RWPE2 (cell line): Measurements from ENCODE around the gene FERMT3.

Experiments used
- ATAC-seq: fragments of 200-7000 bp; cut with Tn5 transposase; 3 replicates; pipeline ENCODE4 v1.9.1; 2021; ENCODE audit warnings: low read depth
- DNase-seq: peaks from one replicate; pipeline ENCODE4 v3.0.0-alpha.2; 2020; ENCODE audit warnings: low spot score
- H3K27ac ChIP-seq: fragments of 450-650 bp; 2 replicates; pipeline ENCODE4 v1.5.1; 2017; ENCODE audit warnings: mild to moderate bottlenecking; ENCODE audit not compliant: poor library complexity, severe bottlenecking
- H3K27me3 ChIP-seq: fragments of 250-450 bp; sonication (Bioruptor Pico); 2 replicates; pipeline ENCODE4 v1.5.1; 2021; ENCODE audit warnings: mild to moderate bottlenecking, moderate library complexity; ENCODE audit not compliant: insufficient read depth, poor library complexity, severe bottlenecking
- H3K36me3 ChIP-seq: fragments of 250-450 bp; sonication (Bioruptor Pico); 2 replicates; pipeline ENCODE4 v1.5.1; 2020; ENCODE audit warnings: low read depth, mild to moderate bottlenecking, moderate library complexity
- H3K4me1 ChIP-seq: fragments of 250-450 bp; sonication (Bioruptor Pico); 2 replicates; pipeline ENCODE4 v1.5.1; 2021; ENCODE audit warnings: mild to moderate bottlenecking, moderate library complexity; ENCODE audit not compliant: insufficient read depth, poor library complexity, severe bottlenecking
- H3K4me3 ChIP-seq: fragments of 250-450 bp; sonication (Bioruptor Pico); 2 replicates; pipeline ENCODE4 v1.5.1; 2021; ENCODE audit warnings: mild to moderate bottlenecking, moderate library complexity; ENCODE audit not compliant: severe bottlenecking
- H3K9me3 ChIP-seq: fragments of 250-450 bp; sonication (Bioruptor Pico); 2 replicates; pipeline ENCODE4 v1.5.1; 2021; ENCODE audit warnings: mild to moderate bottlenecking, moderate library complexity; ENCODE audit not compliant: severe bottlenecking
- CTCF ChIP-seq: fragments of 450-650 bp; IDR thresholded peaks from one replicate; pipeline ENCODE4 v1.5.1; 2017; ENCODE audit warnings: mild to moderate bottlenecking, moderate library complexity; ENCODE audit not compliant: poor library complexity, severe bottlenecking

FERMT3 gene

GRCh38 chr11:64266339-64266738 lies 59.8 kb downstream of the FERMT3 start:
- peak overlapping the region; percentile 92 for H3K27ac ChIP-seq
- no peak for TF ChIP-seq CTCF
- no peaks in the 10 kb centered on the region for H3K9me3 ChIP-seq
- no peak for DNase-seq
- no peaks in the 10 kb centered on the region for H3K27me3 ChIP-seq
- ATAC-seq: no peak
- peaks cover 24% of the 10 kb centered on the region for H3K4me1 ChIP-seq
- no peak overlapping the region for H3K4me3 ChIP-seq
- H3K36me3 ChIP-seq: peaks cover 44% of the 10 kb centered on the region

- H3K9me3 ChIP-seq: no peaks in the 10 kb centered on the region
- ATAC-seq: no peak
- H3K27ac ChIP-seq: peak overlapping the region; percentile 92
- H3K27me3 ChIP-seq: no peaks in the 10 kb centered on the region
- no peak for TF ChIP-seq CTCF
- H3K4me1 ChIP-seq: peaks cover 27% of the 10 kb centered on the region
- DNase-seq: no peak
- peaks cover 38% of the 10 kb centered on the region for H3K36me3 ChIP-seq
- no peak overlapping the region for H3K4me3 ChIP-seq
Observed at GRCh38 chr11:64267207-64267945, 60.9 kb downstream of the FERMT3 start.

- ATAC-seq (peak; percentile 26), DNase-seq (no peak)
- Histone ChIP-seq H3K27ac (peak overlapping the region; percentile 92), H3K4me1 (peaks cover 20% of the 10 kb centered on the region), H3K4me3 (no peak overlapping the region), H3K9me3 (no peaks in the 10 kb centered on the region), H3K27me3 (no peaks in the 10 kb centered on the region), H3K36me3 (peaks cover 30% of the 10 kb centered on the region)
- TF ChIP-seq CTCF: no peak
Observed at GRCh38 chr11:64268025-64268892, 61.7 kb downstream of the FERMT3 start.

- peaks cover 22% of the 10 kb centered on the region for H3K36me3 ChIP-seq
- peak overlapping the region; percentile 92 for H3K27ac ChIP-seq
- TF ChIP-seq CTCF: peak; percentile 19
- no peaks in the 10 kb centered on the region for H3K27me3 ChIP-seq
- no peaks in the 10 kb centered on the region for H3K9me3 ChIP-seq
- ATAC-seq (peak; percentile 8), DNase-seq (no peak)
- H3K4me3 ChIP-seq: peak overlapping the region; percentile 38
- peaks cover 19% of the 10 kb centered on the region for H3K4me1 ChIP-seq
Observed at GRCh38 chr11:64268893-64269539, 62.5 kb downstream of the FERMT3 start.
